ENCODE results near the gene ETS2.

- TF ChIP-seq, protein P1, sequence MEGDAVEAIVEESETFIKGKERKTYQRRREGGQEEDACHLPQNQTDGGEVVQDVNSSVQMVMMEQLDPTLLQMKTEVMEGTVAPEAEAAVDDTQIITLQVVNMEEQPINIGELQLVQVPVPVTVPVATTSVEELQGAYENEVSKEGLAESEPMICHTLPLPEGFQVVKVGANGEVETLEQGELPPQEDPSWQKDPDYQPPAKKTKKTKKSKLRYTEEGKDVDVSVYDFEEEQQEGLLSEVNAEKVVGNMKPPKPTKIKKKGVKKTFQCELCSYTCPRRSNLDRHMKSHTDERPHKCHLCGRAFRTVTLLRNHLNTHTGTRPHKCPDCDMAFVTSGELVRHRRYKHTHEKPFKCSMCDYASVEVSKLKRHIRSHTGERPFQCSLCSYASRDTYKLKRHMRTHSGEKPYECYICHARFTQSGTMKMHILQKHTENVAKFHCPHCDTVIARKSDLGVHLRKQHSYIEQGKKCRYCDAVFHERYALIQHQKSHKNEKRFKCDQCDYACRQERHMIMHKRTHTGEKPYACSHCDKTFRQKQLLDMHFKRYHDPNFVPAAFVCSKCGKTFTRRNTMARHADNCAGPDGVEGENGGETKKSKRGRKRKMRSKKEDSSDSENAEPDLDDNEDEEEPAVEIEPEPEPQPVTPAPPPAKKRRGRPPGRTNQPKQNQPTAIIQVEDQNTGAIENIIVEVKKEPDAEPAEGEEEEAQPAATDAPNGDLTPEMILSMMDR (IDR thresholded peaks at IDR 0.05; ENCODE audit: low read depth, low read length): no peak
- no peak for TF ChIP-seq EZH2phosphoT487 (IDR thresholded peaks at IDR 0.05; ENCODE audit: low read depth)
Observed at GRCh38 chr21:38811257-38811656, 5.5 kb downstream of the ETS2 start.
